ENCODE results near the gene PLXNA2.

PLXNA2 gene

GRCh38 chr1:208036918-208037766 lies 207.0 kb downstream of the PLXNA2 start:
- DNase-seq = no peak

GRCh38 chr1:208036106-208036808 lies 207.9 kb downstream of the PLXNA2 start:
- DNase-seq = no peak

- DNase-seq = no peak
Observed at GRCh38 chr1:208034135-208034534, 210.0 kb downstream of the PLXNA2 start.

GRCh38 chr1:208033236-208033635 lies 210.9 kb downstream of the PLXNA2 start:
- DNase-seq = no peak

GRCh38 chr1:208031932-208032320 lies 212.3 kb downstream of the PLXNA2 start:
- DNase-seq = no peak

GRCh38 chr1:208031316-208031931 lies 212.8 kb downstream of the PLXNA2 start:
- no peak for DNase-seq

GRCh38 chr1:208030288-208031091 lies 213.7 kb downstream of the PLXNA2 start:
- no peak for DNase-seq

- no peak for DNase-seq
Observed at GRCh38 chr1:208029381-208030287, 214.6 kb downstream of the PLXNA2 start.

- no peak for DNase-seq
Observed at GRCh38 chr1:208028526-208028925, 215.7 kb downstream of the PLXNA2 start.

- DNase-seq = no peak
Observed at GRCh38 chr1:208027861-208028260, 216.3 kb downstream of the PLXNA2 start.

- DNase-seq = no peak
Observed at GRCh38 chr1:208026880-208027438, 217.2 kb downstream of the PLXNA2 start.

GRCh38 chr1:208025031-208025430 lies 219.2 kb downstream of the PLXNA2 start:
- no peak for DNase-seq

- no peak for DNase-seq
Observed at GRCh38 chr1:208024406-208024805, 219.8 kb downstream of the PLXNA2 start.

GRCh38 chr1:208019257-208019656 lies 224.9 kb downstream of the PLXNA2 start:
- DNase-seq = no peak

GRCh38 chr1:208015255-208015654 lies 228.9 kb downstream of the PLXNA2 start:
- no peak for DNase-seq

GRCh38 chr1:208013210-208013609 lies 231.0 kb downstream of the PLXNA2 start:
- no peak for DNase-seq

- no peak for DNase-seq
Observed at GRCh38 chr1:208012721-208013120, 231.5 kb downstream of the PLXNA2 start.

- DNase-seq = no peak
Observed at GRCh38 chr1:208010487-208011071, 233.6 kb downstream of the PLXNA2 start.

GRCh38 chr1:208009706-208010444 lies 234.3 kb downstream of the PLXNA2 start:
- DNase-seq = no peak

GRCh38 chr1:208009303-208009702 lies 234.9 kb downstream of the PLXNA2 start:
- DNase-seq = no peak
